Measurements from ENCODE around the gene NUDT6. TPM values are rescaled to one million over a fixed set of nuclear protein-coding genes. Genes with fewer than 3 reads are reported as not detected.

Gene NUDT6
- total RNA-seq, 1 donor from 2014 or later: 13.9 TPM

GRCh38 chr4:122914938-122915337 is 7.5 kb downstream of the NUDT6 start:
- no peak for DNase-seq
- intact Hi-C loops (cut with micrococcal nuclease): loop anchor here (5.0 kb wide), 1 partner anchor 158 kb away; no protein-coding TSS in a partner anchor
- no peak overlapping the region for H3K27ac ChIP-seq (replicated peaks)
- H3K9me3 ChIP-seq (replicated peaks): no peaks in the 10 kb centered on the region
- no peak overlapping the region for H3K4me3 ChIP-seq
- H3K36me3 ChIP-seq: peaks cover 3% of the 10 kb centered on the region
- no peak for TF ChIP-seq CTCF (IDR thresholded peaks at IDR 0.05; ENCODE audit: borderline replicate concordance)
- no peaks in the 10 kb centered on the region for H3K27me3 ChIP-seq (ENCODE audit: low read depth)
- H3K4me1 ChIP-seq: no peaks in the 10 kb centered on the region

- H3K4me1 ChIP-seq: no peaks in the 10 kb centered on the region
- H3K4me3 ChIP-seq: no peak overlapping the region
- peaks cover 3% of the 10 kb centered on the region for H3K36me3 ChIP-seq
- no peak for DNase-seq
- H3K27me3 ChIP-seq (ENCODE audit: low read depth): no peaks in the 10 kb centered on the region
- peak; percentile 65 for TF ChIP-seq CTCF (IDR thresholded peaks at IDR 0.05; ENCODE audit: borderline replicate concordance)
- intact Hi-C loops (cut with micrococcal nuclease): loop anchor here (5.0 kb wide), 1 partner anchor 157 kb away; no protein-coding TSS in a partner anchor
- H3K27ac ChIP-seq (replicated peaks): no peak overlapping the region
- no peaks in the 10 kb centered on the region for H3K9me3 ChIP-seq (replicated peaks)
Observed at GRCh38 chr4:122914292-122914904, 8.0 kb downstream of the NUDT6 start.

GRCh38 chr4:122912810-122913575 is 9.4 kb downstream of the NUDT6 start:
- H3K27me3 ChIP-seq (ENCODE audit: low read depth): no peaks in the 10 kb centered on the region
- peaks cover 13% of the 10 kb centered on the region for H3K36me3 ChIP-seq
- TF ChIP-seq CTCF (IDR thresholded peaks at IDR 0.05; ENCODE audit: borderline replicate concordance): no peak
- H3K4me3 ChIP-seq: no peak overlapping the region
- intact Hi-C loops (cut with micrococcal nuclease): loop anchor here (5.0 kb wide), 1 partner anchor 156 kb away; no protein-coding TSS in a partner anchor
- H3K9me3 ChIP-seq (replicated peaks): no peaks in the 10 kb centered on the region
- DNase-seq: no peak
- H3K4me1 ChIP-seq: no peaks in the 10 kb centered on the region
- H3K27ac ChIP-seq (replicated peaks): no peak overlapping the region

- H3K36me3 ChIP-seq: peaks cover 14% of the 10 kb centered on the region
- intact Hi-C loops (cut with micrococcal nuclease): loop anchor here (5.0 kb wide), 1 partner anchor 154 kb away; no protein-coding TSS in a partner anchor
- H3K27me3 ChIP-seq (ENCODE audit: low read depth): no peaks in the 10 kb centered on the region
- H3K9me3 ChIP-seq (replicated peaks): no peaks in the 10 kb centered on the region
- no peak for TF ChIP-seq CTCF (IDR thresholded peaks at IDR 0.05; ENCODE audit: borderline replicate concordance)
- no peaks in the 10 kb centered on the region for H3K4me1 ChIP-seq
- no peak overlapping the region for H3K27ac ChIP-seq (replicated peaks)
- H3K4me3 ChIP-seq: no peak overlapping the region
- no peak for DNase-seq
Observed at GRCh38 chr4:122911588-122911987, 10.8 kb downstream of the NUDT6 start.

GRCh38 chr4:122909683-122910082 is 12.7 kb downstream of the NUDT6 start:
- Histone ChIP-seq H3K27me3 (ENCODE audit: low read depth) (no peaks in the 10 kb centered on the region), H3K4me3 (no peak overlapping the region), H3K9me3 (replicated peaks) (no peaks in the 10 kb centered on the region), H3K27ac (replicated peaks) (no peak overlapping the region), H3K36me3 (peaks cover 25% of the 10 kb centered on the region), H3K4me1 (no peaks in the 10 kb centered on the region)
- no peak for DNase-seq
- intact Hi-C loops (cut with micrococcal nuclease): loop anchor here (5.0 kb wide), 1 partner anchor 152 kb away; no protein-coding TSS in a partner anchor
- no peak for TF ChIP-seq CTCF (IDR thresholded peaks at IDR 0.05; ENCODE audit: borderline replicate concordance)
